Right ventricle myocardium inferior (tissue), 1 donor: ENCODE data around the gene DIRAS1. TPM values are rescaled to one million over a fixed set of nuclear protein-coding genes. Genes with fewer than 3 reads are reported as not detected.

Source experiments
- total RNA-seq: library from RNA; stranded (reverse); fragmentation: NEBNext Ultra II Directional; extraction: Animal tissue kit (Norgen Biotek cat#: 25700); gene quantifications from one replicate; pipeline ENCODE4 v1.2.1, GENCODE V29; 2021
- donor health status: DM: no; HTN: yes; CAD: no; lungs with severe emphysema.

The DIRAS1 gene
- total RNA-seq, 1 donor from 2014 or later, result 200 TPM

Other genes starting within 250 kb of the DIRAS1 start
- 39.8 TPM for gene GADD45B, start 245.2 kb downstream of the DIRAS1 start, total RNA-seq
- gene GNG7, start 18.7 kb downstream of the DIRAS1 start, total RNA-seq, result 26.7 TPM
- 24.5 TPM for gene SLC39A3, start 18.6 kb upstream of the DIRAS1 start, total RNA-seq
- 64.3 TPM for gene SGTA, start 61.9 kb upstream of the DIRAS1 start, total RNA-seq
- 54.8 TPM for gene THOP1, start 64.1 kb upstream of the DIRAS1 start, total RNA-seq
- gene ZNF554, start 98.5 kb upstream of the DIRAS1 start, total RNA-seq, result 3.7 TPM
- gene ZNF555, start 120.1 kb upstream of the DIRAS1 start, total RNA-seq, result 8.9 TPM
- gene ZNF556, start 146.0 kb upstream of the DIRAS1 start, total RNA-seq, result not detected
- gene ZNF57, start 179.6 kb upstream of the DIRAS1 start, total RNA-seq, result 5.1 TPM
- 2.6 TPM for gene ZNF77, start 223.6 kb upstream of the DIRAS1 start, total RNA-seq